Immature natural killer cell (primary cell): ENCODE measurements around the gene SCMH1. TPM values are rescaled to one million over a fixed set of nuclear protein-coding genes. Genes with fewer than 3 reads are reported as not detected.

ENCODE experiments used
- DNase-seq, 3 donors: peaks; one replicate each; pipeline ENCODE4 v3.0.0; 2022; ENCODE audit warnings: mixed read lengths in 1 of 3
- H3K27ac Mint-ChIP-seq, 6 donors: one replicate each; pipeline ENCODE4 v1.8.0; 2020; ENCODE audit warnings: mixed read lengths in 6 of 6, mild to moderate bottlenecking in 5 of 6, inconsistent platforms in 4 of 6, moderate library complexity in 3 of 6
- H3K27me3 Mint-ChIP-seq, 3 donors: one replicate each; pipeline ENCODE4 v1.8.0; 2020 to 2021; ENCODE audit warnings: low read depth in 3 of 3, mild to moderate bottlenecking in 3 of 3, mixed read lengths in 3 of 3, moderate library complexity in 3 of 3, inconsistent platforms in 1 of 3
- H3K36me3 Mint-ChIP-seq, 3 donors: one replicate each; pipeline ENCODE4 v1.8.0; 2020; ENCODE audit warnings: mixed read lengths in 3 of 3, inconsistent platforms in 2 of 3, mild to moderate bottlenecking in 2 of 3
- H3K4me1 Mint-ChIP-seq, 2 donors: one replicate each; pipeline ENCODE4 v1.8.0; 2020; ENCODE audit warnings: inconsistent platforms in 2 of 2, mild to moderate bottlenecking in 2 of 2, mixed read lengths in 2 of 2, moderate library complexity in 1 of 2
- H3K4me3 Mint-ChIP-seq, 5 donors: one replicate each; pipeline ENCODE4 v1.8.0; 2020; ENCODE audit warnings: mild to moderate bottlenecking in 5 of 5, mixed read lengths in 5 of 5, inconsistent platforms in 3 of 5, moderate library complexity in 3 of 5
- H3K9me3 Mint-ChIP-seq, 6 donors: one replicate each; pipeline ENCODE4 v1.8.0; 2020; ENCODE audit warnings: mild to moderate bottlenecking in 6 of 6, mixed read lengths in 6 of 6, inconsistent platforms in 4 of 6, moderate library complexity in 3 of 6
- polyA plus RNA-seq, 3 donors: library from polyadenylated mRNA; unstranded; fragments of 300-500 nt; fragmentation: Illumina TruSeq; gene quantifications; one replicate each; pipeline ENCODE4 v1.2.3, GENCODE V29; 2021

Gene SCMH1
- polyA plus RNA-seq, 3 donors from 2014 or later = 1.3 to 4.8 (median 4.6) TPM

DNA sequence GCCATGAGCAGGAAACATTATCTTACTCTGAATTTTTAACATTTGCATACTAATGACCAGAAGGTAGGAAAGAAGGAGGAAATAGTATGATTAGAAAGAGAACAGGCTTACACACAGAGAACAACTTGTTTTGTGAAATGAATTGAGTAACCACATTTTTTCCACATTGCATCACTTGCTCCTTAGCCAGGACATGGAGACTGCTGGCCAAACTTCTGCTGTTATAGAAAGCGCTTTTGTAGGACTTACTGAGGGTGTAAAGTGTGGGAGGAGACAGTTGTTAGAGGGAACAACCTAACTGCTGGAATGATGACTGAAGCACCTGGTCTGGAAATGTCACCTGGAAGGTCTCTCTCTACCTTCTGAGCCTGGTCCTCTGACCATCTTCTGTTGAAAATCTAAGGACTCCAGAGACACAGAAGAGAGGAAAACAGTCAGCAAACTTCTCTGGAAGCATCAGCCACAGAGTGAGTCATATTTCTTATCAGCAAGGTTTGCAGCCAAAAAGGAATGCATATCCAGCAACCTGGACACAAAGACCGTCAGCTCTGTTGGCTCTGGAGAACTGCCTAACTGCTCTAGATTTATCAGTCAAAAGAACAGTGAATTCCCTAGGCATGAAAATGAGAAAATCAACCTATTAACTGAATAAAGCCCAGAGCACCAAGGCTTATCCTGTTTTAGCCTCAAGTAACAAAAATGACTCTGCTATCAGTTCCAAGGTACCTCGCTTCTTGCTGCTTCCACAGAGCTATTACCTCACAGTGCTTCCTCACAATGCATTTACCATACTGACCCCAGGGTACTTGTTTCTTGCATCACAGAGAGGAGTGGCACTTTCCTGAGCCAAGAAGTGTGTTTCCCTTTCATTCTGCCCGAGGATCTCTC, 132.6 kb downstream of the SCMH1 start:
- Mint-ChIP-seq H3K27ac (no peak overlapping the region), H3K4me1 (no peaks in the 10 kb centered on the region), H3K9me3 (no peaks in the 10 kb centered on the region), H3K36me3 (peaks cover 4 to 10% (median 8%) of the 10 kb centered on the region in 3 donors), H3K4me3 (no peak overlapping the region), H3K27me3 (no peaks in the 10 kb centered on the region)
- no peak for DNase-seq

GRCh38 chr1:41108696-41109275, 133.3 kb downstream of the SCMH1 start:
- Mint-ChIP-seq H3K36me3 (peaks cover 4 to 10% (median 8%) of the 10 kb centered on the region in 3 donors), H3K4me1 (no peaks in the 10 kb centered on the region), H3K9me3 (no peaks in the 10 kb centered on the region), H3K4me3 (no peak overlapping the region), H3K27ac (no peak overlapping the region), H3K27me3 (no peaks in the 10 kb centered on the region)
- DNase-seq = no peak

- Mint-ChIP-seq H3K36me3 (peaks cover 0 to 10% (median 3%) of the 10 kb centered on the region in 3 donors), H3K4me1 (no peaks in the 10 kb centered on the region), H3K27me3 (peaks cover 0 to 2% (median 0%) of the 10 kb centered on the region in 3 donors), H3K4me3 (no peak overlapping the region), H3K27ac (peak overlapping the region in 1 of 6 donors; percentile 31), H3K9me3 (no peaks in the 10 kb centered on the region)
- DNase-seq = no peak
Observed at GRCh38 chr1:41103766-41104165, 138.3 kb downstream of the SCMH1 start.

DNA sequence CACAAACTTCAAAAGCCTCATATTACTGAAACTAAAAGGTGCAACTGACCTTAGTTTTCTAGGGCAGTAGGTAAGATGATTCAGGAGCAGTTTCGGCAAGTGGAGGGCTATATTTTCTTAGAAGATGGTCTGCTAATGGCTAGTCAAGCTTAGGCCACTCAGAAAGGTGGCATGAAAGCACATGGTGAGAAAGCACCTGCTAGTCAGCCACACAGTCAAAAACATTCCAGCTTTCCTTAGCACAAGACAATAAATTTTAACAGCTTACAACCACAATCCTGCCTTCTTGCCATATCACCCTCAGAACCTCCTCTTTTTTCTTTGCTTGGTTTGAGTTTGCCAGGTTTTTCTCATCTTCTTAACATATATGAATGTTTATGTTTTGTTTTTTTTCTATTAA, 139.5 kb downstream of the SCMH1 start:
- Mint-ChIP-seq H3K9me3 (no peaks in the 10 kb centered on the region), H3K4me1 (no peaks in the 10 kb centered on the region), H3K36me3 (peaks cover 0 to 10% (median 3%) of the 10 kb centered on the region in 3 donors), H3K27me3 (peaks cover 0 to 2% (median 0%) of the 10 kb centered on the region in 3 donors), H3K4me3 (no peak overlapping the region), H3K27ac (no peak overlapping the region)
- DNase-seq = no peak

DNA sequence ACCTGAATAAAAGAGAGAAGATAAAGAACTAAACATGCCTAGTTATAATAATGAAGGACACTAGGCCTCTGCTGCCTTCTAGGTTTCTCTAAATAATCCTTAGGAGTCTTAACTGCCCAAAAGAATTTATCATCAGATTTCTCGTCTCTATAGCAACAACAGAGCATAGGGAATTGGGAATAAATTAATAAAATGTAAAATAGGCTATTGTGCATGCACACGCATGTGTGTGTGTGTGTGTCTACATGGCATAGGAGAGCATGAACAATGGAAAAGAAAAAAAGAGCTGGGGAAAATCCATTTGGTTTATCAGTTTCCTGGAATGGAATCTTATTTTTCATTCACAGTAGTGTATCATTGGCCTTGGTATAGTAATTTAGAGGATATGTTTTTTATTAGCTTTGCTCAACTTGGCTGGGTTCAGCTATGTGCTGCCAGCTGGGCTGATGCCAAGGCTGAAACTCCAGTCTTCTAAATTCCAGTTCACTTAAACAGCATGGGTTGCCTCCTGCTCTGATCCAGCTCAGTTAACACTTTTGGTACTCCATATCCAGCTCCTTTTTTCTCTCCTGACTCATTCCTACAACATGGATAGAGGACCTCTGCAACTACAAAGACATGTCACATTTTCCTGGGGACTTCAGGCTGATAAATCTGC, 140.0 kb downstream of the SCMH1 start:
- Mint-ChIP-seq H3K9me3 (no peaks in the 10 kb centered on the region), H3K4me3 (no peak overlapping the region), H3K27ac (no peak overlapping the region), H3K36me3 (peaks cover 0 to 8% (median 1%) of the 10 kb centered on the region in 3 donors), H3K4me1 (no peaks in the 10 kb centered on the region), H3K27me3 (peaks cover 0 to 2% (median 0%) of the 10 kb centered on the region in 3 donors)
- DNase-seq = no peak

DNA sequence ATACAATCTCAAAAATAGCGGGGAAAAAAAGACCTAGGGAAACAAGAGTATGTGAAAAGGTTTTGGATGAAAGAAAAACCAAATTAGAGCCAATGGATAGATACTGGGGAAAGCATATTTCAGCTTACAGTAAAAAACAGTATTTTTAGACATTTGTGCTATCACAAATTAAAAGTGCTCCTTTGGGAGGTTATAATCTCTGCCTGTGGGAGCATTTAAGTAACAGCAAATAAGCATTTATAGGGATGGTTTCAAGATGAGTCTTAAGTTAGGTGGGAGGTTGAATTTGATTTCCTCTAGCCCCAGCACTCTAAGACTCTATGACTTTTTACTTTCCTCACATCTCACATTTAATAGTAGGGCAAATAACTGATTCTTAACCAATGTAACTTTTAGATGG, 141.0 kb downstream of the SCMH1 start:
- H3K4me3 Mint-ChIP-seq = no peak overlapping the region
- H3K9me3 Mint-ChIP-seq = no peaks in the 10 kb centered on the region
- no peak for DNase-seq
- no peaks in the 10 kb centered on the region for H3K4me1 Mint-ChIP-seq
- peaks cover 0 to 2% (median 0%) of the 10 kb centered on the region in 3 donors for H3K27me3 Mint-ChIP-seq
- no peak overlapping the region for H3K27ac Mint-ChIP-seq
- peaks cover 0 to 6% (median 0%) of the 10 kb centered on the region in 3 donors for H3K36me3 Mint-ChIP-seq

DNA sequence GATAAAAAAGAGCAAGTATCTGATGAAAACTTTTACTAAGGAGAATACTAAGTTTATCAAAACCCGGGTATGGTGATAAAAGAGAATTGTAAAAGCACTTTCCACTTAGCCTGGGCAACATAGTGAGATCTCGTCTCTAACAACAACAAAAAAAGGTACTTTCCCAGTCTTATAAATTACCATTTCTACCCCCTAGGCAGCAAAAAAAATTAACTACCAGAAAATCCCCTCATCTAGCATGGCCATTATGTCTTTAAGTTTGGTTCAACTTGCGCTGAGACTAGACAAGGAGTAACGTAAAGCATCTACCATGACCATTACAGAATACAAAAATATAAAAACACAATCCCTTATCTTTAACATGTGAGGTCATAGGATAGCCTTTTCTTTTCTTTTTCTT, 141.9 kb downstream of the SCMH1 start:
- H3K36me3 Mint-ChIP-seq = peaks cover 0 to under 1% (median 0%) of the 10 kb centered on the region in 3 donors
- no peaks in the 10 kb centered on the region for H3K9me3 Mint-ChIP-seq
- peaks cover 0 to 2% (median 0%) of the 10 kb centered on the region in 3 donors for H3K27me3 Mint-ChIP-seq
- H3K4me3 Mint-ChIP-seq = no peak overlapping the region
- no peak for DNase-seq
- no peaks in the 10 kb centered on the region for H3K4me1 Mint-ChIP-seq
- no peak overlapping the region for H3K27ac Mint-ChIP-seq

DNA sequence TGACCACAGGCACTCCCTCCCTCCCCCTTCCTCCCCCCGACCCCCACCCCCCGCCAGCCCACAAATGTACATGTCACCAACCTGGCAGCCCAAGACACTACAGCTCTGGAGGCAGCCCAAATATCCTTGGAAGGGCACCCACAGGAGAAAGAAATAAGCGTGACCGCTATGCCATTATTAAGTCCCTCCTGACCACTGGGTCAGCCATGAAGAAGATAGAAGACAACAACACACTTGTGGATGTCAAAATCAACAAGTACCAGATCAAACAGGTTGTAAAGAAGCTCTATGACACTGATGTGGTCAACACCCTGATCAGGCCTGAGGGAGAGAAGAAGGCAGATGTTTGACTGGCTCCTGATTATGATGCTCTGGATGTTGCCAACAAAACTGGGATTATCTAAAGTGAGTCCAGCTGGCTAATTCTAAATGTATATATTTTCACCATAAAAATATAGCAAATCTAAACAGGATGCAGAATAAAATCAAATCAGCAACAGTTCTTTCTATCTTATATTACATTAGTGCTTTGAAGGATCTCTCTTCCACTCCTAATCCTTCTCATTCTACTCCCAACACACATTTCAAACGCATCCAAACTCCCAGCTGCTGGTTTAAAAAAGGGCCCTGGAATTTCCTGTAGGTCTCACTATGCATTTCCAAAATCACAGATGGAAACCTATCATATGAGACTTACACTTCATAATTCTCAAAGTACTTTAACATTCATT, 143.2 kb downstream of the SCMH1 start:
- Mint-ChIP-seq H3K4me1 (no peaks in the 10 kb centered on the region), H3K27me3 (peaks cover 0 to 2% (median 0%) of the 10 kb centered on the region in 3 donors), H3K27ac (no peak overlapping the region), H3K9me3 (no peaks in the 10 kb centered on the region), H3K36me3 (no peaks in the 10 kb centered on the region), H3K4me3 (no peak overlapping the region)
- DNase-seq = no peak

- no peaks in the 10 kb centered on the region for H3K27me3 Mint-ChIP-seq
- no peak overlapping the region for H3K27ac Mint-ChIP-seq
- no peaks in the 10 kb centered on the region for H3K4me1 Mint-ChIP-seq
- H3K9me3 Mint-ChIP-seq = no peaks in the 10 kb centered on the region
- no peaks in the 10 kb centered on the region for H3K36me3 Mint-ChIP-seq
- no peak overlapping the region for H3K4me3 Mint-ChIP-seq
- DNase-seq = no peak
Observed at GRCh38 chr1:41097105-41097504, 145.0 kb downstream of the SCMH1 start.

DNA sequence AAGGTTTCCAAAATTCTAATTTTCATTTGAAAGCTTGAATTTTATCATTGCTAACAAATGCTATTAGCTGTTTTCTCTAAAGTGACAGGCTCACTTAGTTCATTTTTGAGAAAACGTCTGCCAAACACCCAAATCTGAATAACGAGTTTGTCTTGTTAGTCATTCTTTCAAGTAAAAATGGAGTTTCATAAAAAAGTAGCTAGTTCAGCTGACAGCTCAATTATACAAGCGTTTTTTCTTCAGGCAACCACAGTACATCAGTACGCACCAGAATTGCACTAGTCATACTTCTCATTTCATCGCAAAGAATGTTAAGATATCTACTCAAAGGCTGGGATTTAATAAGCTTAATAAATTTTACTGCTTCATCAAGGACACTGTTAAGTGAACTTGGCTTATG, 148.3 kb downstream of the SCMH1 start:
- Mint-ChIP-seq H3K4me3 (no peak overlapping the region), H3K27ac (no peak overlapping the region), H3K9me3 (no peaks in the 10 kb centered on the region), H3K27me3 (no peaks in the 10 kb centered on the region), H3K4me1 (no peaks in the 10 kb centered on the region), H3K36me3 (peaks cover 0 to 5% (median 0%) of the 10 kb centered on the region in 3 donors)
- no peak for DNase-seq

DNA sequence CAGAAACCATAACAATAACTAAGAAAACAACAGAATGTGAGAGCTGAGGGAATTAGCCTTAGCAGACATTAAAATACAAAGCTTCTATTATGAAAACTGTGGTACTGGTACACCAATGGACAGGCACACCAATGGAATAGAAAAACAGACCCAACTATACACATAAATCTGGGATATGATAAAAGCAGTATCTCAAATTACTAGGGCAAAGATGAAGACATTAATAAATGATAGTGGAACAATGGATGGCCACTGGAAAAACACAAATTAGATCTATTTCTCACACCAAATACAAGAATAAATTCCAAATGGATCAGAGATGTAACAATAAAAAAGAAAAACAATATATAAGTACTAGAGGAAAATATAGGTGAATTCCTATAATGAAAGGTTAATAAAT, 155.2 kb downstream of the SCMH1 start:
- Mint-ChIP-seq H3K4me3 (no peak overlapping the region), H3K36me3 (peaks cover 0 to 11% (median 6%) of the 10 kb centered on the region in 3 donors), H3K27ac (no peak overlapping the region), H3K27me3 (no peaks in the 10 kb centered on the region), H3K4me1 (no peaks in the 10 kb centered on the region), H3K9me3 (no peaks in the 10 kb centered on the region)
- no peak for DNase-seq

DNA sequence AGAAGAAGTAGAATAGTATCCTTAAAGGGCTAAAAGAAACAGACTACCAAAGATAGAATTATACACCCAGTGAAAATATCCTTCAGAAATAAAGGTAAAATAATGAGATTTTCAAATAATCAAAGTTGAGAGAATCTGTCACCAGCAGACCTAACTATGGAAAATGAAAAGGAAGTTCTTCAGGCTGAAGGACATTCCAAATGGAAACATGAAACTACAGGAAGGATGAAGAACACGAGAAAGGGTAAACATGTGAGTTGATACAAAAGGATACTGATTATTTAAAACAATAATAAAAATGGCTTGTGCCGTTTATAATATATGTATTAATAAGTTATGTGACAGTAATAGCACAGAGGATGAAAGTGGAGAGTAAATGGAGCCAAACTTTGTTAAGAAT, 163.5 kb downstream of the SCMH1 start:
- Mint-ChIP-seq H3K9me3 (no peaks in the 10 kb centered on the region), H3K4me3 (no peak overlapping the region), H3K4me1 (no peaks in the 10 kb centered on the region), H3K27me3 (no peaks in the 10 kb centered on the region), H3K27ac (no peak overlapping the region), H3K36me3 (peaks cover 0 to 11% (median 9%) of the 10 kb centered on the region in 3 donors)
- DNase-seq = no peak

GRCh38 chr1:41078193-41078592, 163.9 kb downstream of the SCMH1 start:
- Mint-ChIP-seq H3K4me3 (no peak overlapping the region), H3K27ac (no peak overlapping the region), H3K4me1 (no peaks in the 10 kb centered on the region), H3K36me3 (peaks cover 3 to 11% (median 9%) of the 10 kb centered on the region in 3 donors), H3K9me3 (no peaks in the 10 kb centered on the region), H3K27me3 (no peaks in the 10 kb centered on the region)
- no peak for DNase-seq
